ENCODE measurements around the gene RPS10. TPM values are rescaled to one million over a fixed set of nuclear protein-coding genes. Genes with fewer than 3 reads are reported as not detected.

RPS10 gene
- total RNA-seq, 1 donor from 2014 or later, result 956 TPM

- intact Hi-C loops (cut with DNase I), result no loop called here
- H3K27ac ChIP-seq, result peak overlapping the region; percentile 24
- ATAC-seq (peak in 1 of 2 donors; percentile 23), DNase-seq (no peak)
- H3K27me3 ChIP-seq (ENCODE audit: low read depth), result no peaks in the 10 kb centered on the region
- H3K9me3 ChIP-seq, result no peaks in the 10 kb centered on the region
- no peaks in the 10 kb centered on the region for H3K4me1 ChIP-seq
- no peaks in the 10 kb centered on the region for H3K36me3 ChIP-seq
- H3K4me3 ChIP-seq, result no peak overlapping the region
- TF ChIP-seq CTCF (IDR thresholded peaks at IDR 0.05), result no peak
Measured at GRCh38 chr6:34447386-34447785, 21.5 kb upstream of the RPS10 start.

- Histone ChIP-seq H3K4me3 (no peak overlapping the region), H3K9me3 (no peaks in the 10 kb centered on the region), H3K4me1 (no peaks in the 10 kb centered on the region), H3K27ac (no peak overlapping the region), H3K27me3 (ENCODE audit: low read depth) (no peaks in the 10 kb centered on the region), H3K36me3 (no peaks in the 10 kb centered on the region)
- ATAC-seq (no peak), DNase-seq (no peak)
- no peak for TF ChIP-seq CTCF (IDR thresholded peaks at IDR 0.05)
- intact Hi-C loops (cut with DNase I), result no loop called here
Measured at GRCh38 chr6:34445313-34445860, 19.5 kb upstream of the RPS10 start.

- no peak for TF ChIP-seq CTCF (IDR thresholded peaks at IDR 0.05)
- ATAC-seq (no peak), DNase-seq (no peak)
- intact Hi-C loops (cut with DNase I), result no loop called here
- no peaks in the 10 kb centered on the region for H3K27me3 ChIP-seq (ENCODE audit: low read depth)
- H3K36me3 ChIP-seq, result no peaks in the 10 kb centered on the region
- no peak overlapping the region for H3K27ac ChIP-seq
- no peaks in the 10 kb centered on the region for H3K9me3 ChIP-seq
- H3K4me1 ChIP-seq, result no peaks in the 10 kb centered on the region
- H3K4me3 ChIP-seq, result no peak overlapping the region
Measured at GRCh38 chr6:34441526-34441925, 15.7 kb upstream of the RPS10 start.

GRCh38 chr6:34439442-34439841 is 13.6 kb upstream of the RPS10 start:
- no peak for DNase-seq
- no peaks in the 10 kb centered on the region for H3K4me1 ChIP-seq
- H3K36me3 ChIP-seq, result no peaks in the 10 kb centered on the region
- no peak for ATAC-seq
- no peak overlapping the region for H3K27ac ChIP-seq
- intact Hi-C loops (cut with DNase I), result no loop called here
- TF ChIP-seq CTCF (IDR thresholded peaks at IDR 0.05), result no peak
- no peaks in the 10 kb centered on the region for H3K27me3 ChIP-seq (ENCODE audit: low read depth)
- no peaks in the 10 kb centered on the region for H3K9me3 ChIP-seq
- H3K4me3 ChIP-seq, result no peak overlapping the region

GRCh38 chr6:34438705-34439104 is 12.8 kb upstream of the RPS10 start:
- intact Hi-C loops (cut with DNase I), result no loop called here
- DNase-seq (no peak), ATAC-seq (no peak)
- Histone ChIP-seq H3K27me3 (ENCODE audit: low read depth) (no peaks in the 10 kb centered on the region), H3K4me3 (no peak overlapping the region), H3K9me3 (no peaks in the 10 kb centered on the region), H3K36me3 (no peaks in the 10 kb centered on the region), H3K4me1 (no peaks in the 10 kb centered on the region), H3K27ac (no peak overlapping the region)
- no peak for TF ChIP-seq CTCF (IDR thresholded peaks at IDR 0.05)

GRCh38 chr6:34437644-34437970 is 11.7 kb upstream of the RPS10 start:
- Histone ChIP-seq H3K4me1 (no peaks in the 10 kb centered on the region), H3K27ac (no peak overlapping the region), H3K36me3 (no peaks in the 10 kb centered on the region), H3K9me3 (no peaks in the 10 kb centered on the region), H3K27me3 (ENCODE audit: low read depth) (no peaks in the 10 kb centered on the region), H3K4me3 (no peak overlapping the region)
- no peak for ATAC-seq
- no peak for DNase-seq
- intact Hi-C loops (cut with DNase I), result no loop called here
- TF ChIP-seq CTCF (IDR thresholded peaks at IDR 0.05), result no peak
